Uterus (tissue), 2 donors: ENCODE measurements around the gene RPS6KA2.

Source experiments
- POLR2A ChIP-seq, 2 donors: fragments of 450-650 bp; IDR thresholded peaks; one replicate each; pipeline ENCODE4 v1.6.1; 2016; ENCODE audit warnings: antibody characterized with exemption in 2 of 2, mild to moderate bottlenecking in 1 of 2, moderate library complexity in 1 of 2
- TF ChIP-seq, protein P1 (sequence below), 4 experiments: fragments of 200-600 bp in 2 of 4; fragments of 450-650 bp in 2 of 4; sonication (generic) in 2 of 4; IDR thresholded peaks; one replicate each; pipeline ENCODE4 v1.5.1; 2016 to 2019; ENCODE audit warnings: antibody characterized with exemption in 4 of 4, mild to moderate bottlenecking in 2 of 4, moderate library complexity in 1 of 4

DNA sequence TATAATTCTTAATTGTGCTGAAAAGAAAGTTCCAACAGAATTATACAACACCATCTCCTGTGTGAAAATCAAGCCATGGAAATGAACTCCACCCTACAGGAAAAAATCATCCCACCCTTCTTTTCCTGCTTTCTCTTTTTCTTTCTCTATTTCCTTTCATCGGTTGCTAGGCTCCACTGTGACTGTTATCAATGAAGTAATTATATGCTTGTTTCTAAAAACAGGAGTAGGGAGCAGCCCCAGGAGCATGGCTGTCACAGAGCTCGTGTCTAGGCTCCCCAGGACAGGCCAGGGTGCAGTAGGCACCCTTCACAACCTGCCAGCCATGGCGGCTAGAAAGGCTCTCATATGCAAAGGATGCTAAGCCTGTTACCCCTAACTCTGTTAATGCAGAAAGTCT is 257.3 kb downstream of the RPS6KA2 start:
- no peak for TF ChIP-seq POLR2A (IDR thresholded peaks at IDR 0.05)
- TF ChIP-seq, protein P1, sequence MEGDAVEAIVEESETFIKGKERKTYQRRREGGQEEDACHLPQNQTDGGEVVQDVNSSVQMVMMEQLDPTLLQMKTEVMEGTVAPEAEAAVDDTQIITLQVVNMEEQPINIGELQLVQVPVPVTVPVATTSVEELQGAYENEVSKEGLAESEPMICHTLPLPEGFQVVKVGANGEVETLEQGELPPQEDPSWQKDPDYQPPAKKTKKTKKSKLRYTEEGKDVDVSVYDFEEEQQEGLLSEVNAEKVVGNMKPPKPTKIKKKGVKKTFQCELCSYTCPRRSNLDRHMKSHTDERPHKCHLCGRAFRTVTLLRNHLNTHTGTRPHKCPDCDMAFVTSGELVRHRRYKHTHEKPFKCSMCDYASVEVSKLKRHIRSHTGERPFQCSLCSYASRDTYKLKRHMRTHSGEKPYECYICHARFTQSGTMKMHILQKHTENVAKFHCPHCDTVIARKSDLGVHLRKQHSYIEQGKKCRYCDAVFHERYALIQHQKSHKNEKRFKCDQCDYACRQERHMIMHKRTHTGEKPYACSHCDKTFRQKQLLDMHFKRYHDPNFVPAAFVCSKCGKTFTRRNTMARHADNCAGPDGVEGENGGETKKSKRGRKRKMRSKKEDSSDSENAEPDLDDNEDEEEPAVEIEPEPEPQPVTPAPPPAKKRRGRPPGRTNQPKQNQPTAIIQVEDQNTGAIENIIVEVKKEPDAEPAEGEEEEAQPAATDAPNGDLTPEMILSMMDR (IDR thresholded peaks at IDR 0.05), result no peak
